ENCODE results near the gene ANKMY1.

The ANKMY1 gene

GRCh38 chr2:240601061-240601830, 43.5 kb upstream of the ANKMY1 start:
- Histone ChIP-seq H3K9me3 (ENCODE audit: control insufficient read depth in 1 of 2, low read length in 2 of 2) (no peaks in the 10 kb centered on the region), H3K27ac (ENCODE audit: low read depth, low read length) (no peak overlapping the region), H3K4me3 (ENCODE audit: low read depth in 1 of 2, low read length in 2 of 2) (no peak overlapping the region), H3K27me3 (ENCODE audit: control insufficient read depth in 1 of 2, insufficient read depth in 2 of 2, low read length in 2 of 2) (no peaks in the 10 kb centered on the region), H3K36me3 (ENCODE audit: control insufficient read depth in 1 of 2, insufficient read depth in 2 of 2, low read length in 2 of 2) (peaks cover 10 to 31% of the 10 kb centered on the region in 2 donors), H3K9ac (ENCODE audit: low read depth in 1 of 2, low read length in 2 of 2) (no peak overlapping the region), H3K4me1 (ENCODE audit: control insufficient read depth in 1 of 2, insufficient read depth in 2 of 2, low read length in 2 of 2) (peaks cover 22 to 34% of the 10 kb centered on the region in 2 donors)

- Histone ChIP-seq H3K9ac (ENCODE audit: low read depth in 1 of 2, low read length in 2 of 2) (no peak overlapping the region), H3K27ac (ENCODE audit: low read depth, low read length) (no peak overlapping the region), H3K36me3 (ENCODE audit: control insufficient read depth in 1 of 2, insufficient read depth in 2 of 2, low read length in 2 of 2) (peaks cover 10 to 38% of the 10 kb centered on the region in 2 donors), H3K9me3 (ENCODE audit: control insufficient read depth in 1 of 2, low read length in 2 of 2) (no peaks in the 10 kb centered on the region), H3K27me3 (ENCODE audit: control insufficient read depth in 1 of 2, insufficient read depth in 2 of 2, low read length in 2 of 2) (no peaks in the 10 kb centered on the region), H3K4me1 (ENCODE audit: control insufficient read depth in 1 of 2, insufficient read depth in 2 of 2, low read length in 2 of 2) (peaks cover 22 to 34% of the 10 kb centered on the region in 2 donors), H3K4me3 (ENCODE audit: low read depth in 1 of 2, low read length in 2 of 2) (no peak overlapping the region)
These were observed 42.7 kb upstream of the ANKMY1 start for GRCh38 chr2:240600451-240600961.

GRCh38 chr2:240599141-240599583, 41.4 kb upstream of the ANKMY1 start:
- H3K27ac ChIP-seq (ENCODE audit: low read depth, low read length): no peak overlapping the region
- no peak overlapping the region for H3K4me3 ChIP-seq (ENCODE audit: low read depth in 1 of 2, low read length in 2 of 2)
- H3K9me3 ChIP-seq (ENCODE audit: control insufficient read depth in 1 of 2, low read length in 2 of 2): no peaks in the 10 kb centered on the region
- no peaks in the 10 kb centered on the region for H3K27me3 ChIP-seq (ENCODE audit: control insufficient read depth in 1 of 2, insufficient read depth in 2 of 2, low read length in 2 of 2)
- peaks cover 11 to 24% of the 10 kb centered on the region in 2 donors for H3K4me1 ChIP-seq (ENCODE audit: control insufficient read depth in 1 of 2, insufficient read depth in 2 of 2, low read length in 2 of 2)
- H3K9ac ChIP-seq (ENCODE audit: low read depth in 1 of 2, low read length in 2 of 2): no peak overlapping the region
- peaks cover 10 to 44% of the 10 kb centered on the region in 2 donors for H3K36me3 ChIP-seq (ENCODE audit: control insufficient read depth in 1 of 2, insufficient read depth in 2 of 2, low read length in 2 of 2)

- H3K27me3 ChIP-seq (ENCODE audit: control insufficient read depth in 1 of 2, insufficient read depth in 2 of 2, low read length in 2 of 2): no peaks in the 10 kb centered on the region
- peaks cover 4 to 17% of the 10 kb centered on the region in 2 donors for H3K4me1 ChIP-seq (ENCODE audit: control insufficient read depth in 1 of 2, insufficient read depth in 2 of 2, low read length in 2 of 2)
These were observed 40.6 kb upstream of the ANKMY1 start for GRCh38 chr2:240598311-240598911.

GRCh38 chr2:240597419-240598181, 39.8 kb upstream of the ANKMY1 start:
- Histone ChIP-seq H3K36me3 (ENCODE audit: control insufficient read depth in 1 of 2, insufficient read depth in 2 of 2, low read length in 2 of 2) (peaks cover 19 to 52% of the 10 kb centered on the region in 2 donors), H3K9me3 (ENCODE audit: control insufficient read depth in 1 of 2, low read length in 2 of 2) (no peaks in the 10 kb centered on the region), H3K27ac (ENCODE audit: low read depth, low read length) (no peak overlapping the region), H3K27me3 (ENCODE audit: control insufficient read depth in 1 of 2, insufficient read depth in 2 of 2, low read length in 2 of 2) (no peaks in the 10 kb centered on the region), H3K4me3 (ENCODE audit: low read depth in 1 of 2, low read length in 2 of 2) (no peak overlapping the region), H3K9ac (ENCODE audit: low read depth in 1 of 2, low read length in 2 of 2) (no peak overlapping the region), H3K4me1 (ENCODE audit: control insufficient read depth in 1 of 2, insufficient read depth in 2 of 2, low read length in 2 of 2) (peaks cover 0 to 9% of the 10 kb centered on the region in 2 donors)

More at GRCh38 chr2:240598311-240598911, 40.6 kb upstream of the ANKMY1 start:
- no peaks in the 10 kb centered on the region for H3K9me3 ChIP-seq (ENCODE audit: control insufficient read depth in 1 of 2, low read length in 2 of 2)
- H3K36me3 ChIP-seq (ENCODE audit: control insufficient read depth in 1 of 2, insufficient read depth in 2 of 2, low read length in 2 of 2): peaks cover 17 to 51% of the 10 kb centered on the region in 2 donors
- H3K9ac ChIP-seq (ENCODE audit: low read depth in 1 of 2, low read length in 2 of 2): no peak overlapping the region
- no peak overlapping the region for H3K4me3 ChIP-seq (ENCODE audit: low read depth in 1 of 2, low read length in 2 of 2)
- H3K27ac ChIP-seq (ENCODE audit: low read depth, low read length): no peak overlapping the region

GRCh38 chr2:240597054-240597418, 39.2 kb upstream of the ANKMY1 start:
- no peaks in the 10 kb centered on the region for H3K27me3 ChIP-seq (ENCODE audit: control insufficient read depth in 1 of 2, insufficient read depth in 2 of 2, low read length in 2 of 2)
- peaks cover 19 to 56% of the 10 kb centered on the region in 2 donors for H3K36me3 ChIP-seq (ENCODE audit: control insufficient read depth in 1 of 2, insufficient read depth in 2 of 2, low read length in 2 of 2)
- no peak overlapping the region for H3K27ac ChIP-seq (ENCODE audit: low read depth, low read length)
- H3K4me3 ChIP-seq (ENCODE audit: low read depth in 1 of 2, low read length in 2 of 2): no peak overlapping the region
- H3K9ac ChIP-seq (ENCODE audit: low read depth in 1 of 2, low read length in 2 of 2): no peak overlapping the region
- no peaks in the 10 kb centered on the region for H3K9me3 ChIP-seq (ENCODE audit: control insufficient read depth in 1 of 2, low read length in 2 of 2)
- peaks cover 0 to 5% of the 10 kb centered on the region in 2 donors for H3K4me1 ChIP-seq (ENCODE audit: control insufficient read depth in 1 of 2, insufficient read depth in 2 of 2, low read length in 2 of 2)

GRCh38 chr2:240596491-240596931, 38.7 kb upstream of the ANKMY1 start:
- no peaks in the 10 kb centered on the region for H3K4me1 ChIP-seq (ENCODE audit: control insufficient read depth in 1 of 2, insufficient read depth in 2 of 2, low read length in 2 of 2)
- H3K36me3 ChIP-seq (ENCODE audit: control insufficient read depth in 1 of 2, insufficient read depth in 2 of 2, low read length in 2 of 2): peaks cover 21 to 62% of the 10 kb centered on the region in 2 donors
- H3K9me3 ChIP-seq (ENCODE audit: control insufficient read depth in 1 of 2, low read length in 2 of 2): no peaks in the 10 kb centered on the region
- no peak overlapping the region for H3K4me3 ChIP-seq (ENCODE audit: low read depth in 1 of 2, low read length in 2 of 2)
- no peaks in the 10 kb centered on the region for H3K27me3 ChIP-seq (ENCODE audit: control insufficient read depth in 1 of 2, insufficient read depth in 2 of 2, low read length in 2 of 2)
- no peak overlapping the region for H3K27ac ChIP-seq (ENCODE audit: low read depth, low read length)
- H3K9ac ChIP-seq (ENCODE audit: low read depth in 1 of 2, low read length in 2 of 2): no peak overlapping the region

- Histone ChIP-seq H3K36me3 (ENCODE audit: control insufficient read depth in 1 of 2, insufficient read depth in 2 of 2, low read length in 2 of 2) (peaks cover 22 to 66% of the 10 kb centered on the region in 2 donors), H3K4me1 (ENCODE audit: control insufficient read depth in 1 of 2, insufficient read depth in 2 of 2, low read length in 2 of 2) (no peaks in the 10 kb centered on the region), H3K27me3 (ENCODE audit: control insufficient read depth in 1 of 2, insufficient read depth in 2 of 2, low read length in 2 of 2) (no peaks in the 10 kb centered on the region), H3K27ac (ENCODE audit: low read depth, low read length) (no peak overlapping the region), H3K9ac (ENCODE audit: low read depth in 1 of 2, low read length in 2 of 2) (no peak overlapping the region), H3K4me3 (ENCODE audit: low read depth in 1 of 2, low read length in 2 of 2) (no peak overlapping the region), H3K9me3 (ENCODE audit: control insufficient read depth in 1 of 2, low read length in 2 of 2) (no peaks in the 10 kb centered on the region)
These were observed 38.3 kb upstream of the ANKMY1 start for GRCh38 chr2:240596080-240596460.

GRCh38 chr2:240595381-240596079, 37.7 kb upstream of the ANKMY1 start:
- no peaks in the 10 kb centered on the region for H3K27me3 ChIP-seq (ENCODE audit: control insufficient read depth in 1 of 2, insufficient read depth in 2 of 2, low read length in 2 of 2)
- H3K9me3 ChIP-seq (ENCODE audit: control insufficient read depth in 1 of 2, low read length in 2 of 2): no peaks in the 10 kb centered on the region
- H3K9ac ChIP-seq (ENCODE audit: low read depth in 1 of 2, low read length in 2 of 2): no peak overlapping the region
- H3K36me3 ChIP-seq (ENCODE audit: control insufficient read depth in 1 of 2, insufficient read depth in 2 of 2, low read length in 2 of 2): peaks cover 22 to 67% of the 10 kb centered on the region in 2 donors
- no peaks in the 10 kb centered on the region for H3K4me1 ChIP-seq (ENCODE audit: control insufficient read depth in 1 of 2, insufficient read depth in 2 of 2, low read length in 2 of 2)
- no peak overlapping the region for H3K27ac ChIP-seq (ENCODE audit: low read depth, low read length)
- no peak overlapping the region for H3K4me3 ChIP-seq (ENCODE audit: low read depth in 1 of 2, low read length in 2 of 2)

Measured in duodenal mucosa (tissue), 2 donors.